ENCODE measurements around the gene HYAL3. TPM values are rescaled to one million over a fixed set of nuclear protein-coding genes. Genes with fewer than 3 reads are reported as not detected.

The HYAL3 gene
- total and polyA plus RNA-seq, 2 of the 8 experiments (the other 6 are each of a cell fraction or from before 2014, with no cell fraction given) = 3.2 to 12.2 TPM

- TF ChIP-seq CTCF (IDR thresholded peaks at IDR 0.05; ENCODE audit: control extremely low read depth in 1 of 3, insufficient read depth in 1 of 3, low read depth in 1 of 3, low read length in 3 of 3) = no peak
- TF ChIP-seq SIN3A (conservative IDR thresholded peaks at IDR 0.05 in 1 of 2, IDR thresholded peaks at IDR 0.05 in 1 of 2; ENCODE audit: low read depth in 1 of 2, low read length in 2 of 2) = 0 out of 4 replicates have a peak, but pooled peaks of 1 of the 2 experiments have one; percentile 51
- TF ChIP-seq SIX5 (IDR thresholded peaks at IDR 0.05; ENCODE audit: low read depth, low read length) = no peak
- TF ChIP-seq RNF2 (IDR thresholded peaks at IDR 0.05; ENCODE audit: borderline replicate concordance, low read depth, low read length, missing control alignments, poor library complexity, severe bottlenecking) = peak; percentile 19
- TF ChIP-seq RFX5 (IDR thresholded peaks at IDR 0.05; ENCODE audit: borderline replicate concordance, low read depth, low read length) = no peak
- TF ChIP-seq HDAC2 (IDR thresholded peaks at IDR 0.05; ENCODE audit: borderline replicate concordance in 1 of 2, low read depth in 2 of 2, low read length in 2 of 2) = 0 out of 4 replicates have a peak, but pooled peaks of 1 of the 2 experiments have one; percentile 90
- TF ChIP-seq HDAC6 (IDR thresholded peaks at IDR 0.05; ENCODE audit: low read depth, low read length) = no peak
- TF ChIP-seq ASH2L (IDR thresholded peaks at IDR 0.05; ENCODE audit: low read length) = peak; percentile 83
- no peak for TF ChIP-seq TCF12 (IDR thresholded peaks at IDR 0.05; ENCODE audit: low read depth, low read length)
- no peak for TF ChIP-seq CBX8 (IDR thresholded peaks at IDR 0.05; ENCODE audit: borderline replicate concordance, low read depth, low read length)
- peak; percentile 71 for TF ChIP-seq CREB1 (IDR thresholded peaks at IDR 0.05)
- no peak for TF ChIP-seq SP2 (IDR thresholded peaks at IDR 0.05; ENCODE audit: low read length)
- TF ChIP-seq RBBP5 (IDR thresholded peaks at IDR 0.05; ENCODE audit: borderline replicate concordance, low read depth, low read length) = peak; percentile 76; the same call in 1 of the 2 replicates
- peak; percentile 91 for TF ChIP-seq JUND (IDR thresholded peaks at IDR 0.05; ENCODE audit: low read length)
These were observed 38.1 kb upstream of the HYAL3 start (continued) for GRCh38 chr3:50337175-50337861.

All from H1 (cell line).